ENCODE data around the gene MAD1L1. TPM values are rescaled to one million over a fixed set of nuclear protein-coding genes. Genes with fewer than 3 reads are reported as not detected.

The MAD1L1 gene
- total and polyA plus RNA-seq, 2 of the 4 experiments (the other 2 are of a cell fraction): 29.0 to 40.9 TPM

DNA sequence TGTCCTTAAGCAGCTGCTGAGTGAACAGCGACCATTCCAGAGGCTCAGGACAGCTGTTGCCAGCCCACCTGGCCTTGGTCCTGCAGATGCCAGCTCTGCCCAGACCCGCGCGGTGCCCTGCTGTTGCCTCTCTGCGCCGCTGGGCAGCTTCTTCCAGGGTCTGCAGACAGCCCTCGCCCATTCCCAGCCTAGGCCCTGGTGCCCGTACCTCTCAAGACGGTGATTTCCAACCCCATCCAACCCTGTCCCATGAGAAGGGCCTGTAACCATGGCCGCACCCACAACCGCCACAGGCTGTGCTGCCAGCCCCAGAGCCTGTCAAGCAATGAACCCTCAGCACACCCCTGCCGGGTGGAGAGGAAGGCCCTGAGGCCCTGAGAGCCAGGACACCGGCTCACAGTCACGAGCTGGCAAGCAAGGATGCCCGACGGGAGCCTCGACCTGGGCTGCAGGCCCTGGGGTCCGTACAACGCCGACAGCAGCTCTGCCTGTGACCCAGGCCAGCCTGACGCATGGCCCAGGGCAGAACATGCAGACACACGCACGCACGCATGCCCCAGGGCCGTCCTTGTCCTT, 231.9 kb downstream of the MAD1L1 start:
- Histone ChIP-seq H3K14ac (replicated peaks; ENCODE audit: low read depth, low read length) (no peak overlapping the region), H2AK9ac (replicated peaks; ENCODE audit: low read depth, low read length, poor library complexity) (no peak overlapping the region), H2BK20ac (ENCODE audit: low read depth, low read length) (no peak overlapping the region), H4K20me1 (ENCODE audit: insufficient read depth, low read length) (no peaks in the 10 kb centered on the region; the same call in 1 of the 2 replicates), H3K79me1 (ENCODE audit: low read depth in 1 of 2, low read length in 2 of 2) (peaks cover 0 to under 1% of the 10 kb centered on the region in 2 experiments; a peak in 1 of 4 replicates), H3K4me3 (ENCODE audit: insufficient read depth, low read depth, low read length) (no peak overlapping the region), H3K56ac (ENCODE audit: extremely low read depth, insufficient read depth, low read length) (no peak overlapping the region), H3K4ac (ENCODE audit: low read depth, low read length) (no peak overlapping the region), H2BK15ac (ENCODE audit: low read depth, low read length) (no peak overlapping the region), H2BK120ac (ENCODE audit: low read depth, low read length) (no peak overlapping the region), H4K5ac (ENCODE audit: low read depth, low read length) (no peak overlapping the region), H2AFZ (replicated peaks; ENCODE audit: low read length, poor library complexity) (no peak overlapping the region), H3K23ac (ENCODE audit: low read depth, low read length) (no peak overlapping the region), H3K18ac (ENCODE audit: low read depth, low read length) (no peak overlapping the region), H3K9me3 (ENCODE audit: control insufficient read depth, insufficient read depth, low read length) (no peaks in the 10 kb centered on the region), H2AK5ac (ENCODE audit: low read depth, low read length) (no peak overlapping the region), H3K27me3 (ENCODE audit: control insufficient read depth, insufficient read depth, low read length) (no peaks in the 10 kb centered on the region), H3K4me1 (ENCODE audit: control insufficient read depth, insufficient read depth, low read length) (no peaks in the 10 kb centered on the region), H3K4me2 (ENCODE audit: low read depth, low read length) (no peak overlapping the region), H3K27ac (ENCODE audit: insufficient read depth, low read length) (no peak overlapping the region), H2BK5ac (ENCODE audit: low read depth, low read length, poor library complexity, severe bottlenecking) (no peak overlapping the region), H3K9ac (ENCODE audit: low read depth, low read length) (no peak overlapping the region), H3K36me3 (ENCODE audit: control insufficient read depth, insufficient read depth, low read length) (no peaks in the 10 kb centered on the region; the same call in 1 of the 2 replicates), H4K8ac (ENCODE audit: low read depth in 2 of 2, low read length in 2 of 2) (no peak overlapping the region), H4K91ac (ENCODE audit: insufficient read depth, low read depth, low read length) (no peak overlapping the region), H3K9me1 (ENCODE audit: insufficient read depth, low read length) (no peaks in the 10 kb centered on the region)
- CTCF ChIA-PET: no interaction called here
- WGBS, 2 experiments (ENCODE audit: extremely low coverage in 2 of 2, insufficient read length in 1 of 2): 86% methylated on average over 9 of the region's 25 CpGs; no CpG with 5 or more reads in 1 of the 2 experiments
- in situ Hi-C loops (cut with MboI; ENCODE audit: low sequenced_read_pairs) (no loop called here), dilution Hi-C loops (cut with HindIII; ENCODE audit: low sequenced_read_pairs, unreplicated experiment) (no loop called here), intact Hi-C loops (cut with micrococcal nuclease) (no loop called here)
- BruUV-seq (replicated peaks): no TSS peak
- no peak for ATAC-seq (ENCODE audit: low read depth)
- DNase-seq: no peak
- TF ChIP-seq RAD21 (IDR thresholded peaks at IDR 0.05; ENCODE audit: low read length): no peak
- TF ChIP-seq, protein P1, sequence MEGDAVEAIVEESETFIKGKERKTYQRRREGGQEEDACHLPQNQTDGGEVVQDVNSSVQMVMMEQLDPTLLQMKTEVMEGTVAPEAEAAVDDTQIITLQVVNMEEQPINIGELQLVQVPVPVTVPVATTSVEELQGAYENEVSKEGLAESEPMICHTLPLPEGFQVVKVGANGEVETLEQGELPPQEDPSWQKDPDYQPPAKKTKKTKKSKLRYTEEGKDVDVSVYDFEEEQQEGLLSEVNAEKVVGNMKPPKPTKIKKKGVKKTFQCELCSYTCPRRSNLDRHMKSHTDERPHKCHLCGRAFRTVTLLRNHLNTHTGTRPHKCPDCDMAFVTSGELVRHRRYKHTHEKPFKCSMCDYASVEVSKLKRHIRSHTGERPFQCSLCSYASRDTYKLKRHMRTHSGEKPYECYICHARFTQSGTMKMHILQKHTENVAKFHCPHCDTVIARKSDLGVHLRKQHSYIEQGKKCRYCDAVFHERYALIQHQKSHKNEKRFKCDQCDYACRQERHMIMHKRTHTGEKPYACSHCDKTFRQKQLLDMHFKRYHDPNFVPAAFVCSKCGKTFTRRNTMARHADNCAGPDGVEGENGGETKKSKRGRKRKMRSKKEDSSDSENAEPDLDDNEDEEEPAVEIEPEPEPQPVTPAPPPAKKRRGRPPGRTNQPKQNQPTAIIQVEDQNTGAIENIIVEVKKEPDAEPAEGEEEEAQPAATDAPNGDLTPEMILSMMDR (conservative IDR thresholded peaks at IDR 0.05; ENCODE audit: low read depth, low read length): no peak
- TF ChIP-seq RCOR1 (IDR thresholded peaks at IDR 0.05; ENCODE audit: insufficient replicate concordance, low read length): no peak
- TF ChIP-seq, protein P2, sequence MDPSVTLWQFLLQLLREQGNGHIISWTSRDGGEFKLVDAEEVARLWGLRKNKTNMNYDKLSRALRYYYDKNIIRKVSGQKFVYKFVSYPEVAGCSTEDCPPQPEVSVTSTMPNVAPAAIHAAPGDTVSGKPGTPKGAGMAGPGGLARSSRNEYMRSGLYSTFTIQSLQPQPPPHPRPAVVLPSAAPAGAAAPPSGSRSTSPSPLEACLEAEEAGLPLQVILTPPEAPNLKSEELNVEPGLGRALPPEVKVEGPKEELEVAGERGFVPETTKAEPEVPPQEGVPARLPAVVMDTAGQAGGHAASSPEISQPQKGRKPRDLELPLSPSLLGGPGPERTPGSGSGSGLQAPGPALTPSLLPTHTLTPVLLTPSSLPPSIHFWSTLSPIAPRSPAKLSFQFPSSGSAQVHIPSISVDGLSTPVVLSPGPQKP (IDR thresholded peaks at IDR 0.05; ENCODE audit: borderline replicate concordance, low read depth, low read length): no peak
- TF ChIP-seq FOS (IDR thresholded peaks at IDR 0.05; ENCODE audit: low read depth, low read length): no peak
- no peak for TF ChIP-seq CHD1 (IDR thresholded peaks at IDR 0.05; ENCODE audit: low read depth, low read length)
- TF ChIP-seq POLR2A (IDR thresholded peaks at IDR 0.05; ENCODE audit: low read depth, low read length): no peak
- POLR2A ChIA-PET (ENCODE audit: unreplicated experiment): no interaction called here
